MCF 10A (cell line): Measurements from ENCODE around the gene KCTD2. TPM values are rescaled to one million over a fixed set of nuclear protein-coding genes. Genes with fewer than 3 reads are reported as not detected.
A peak's percentile ranks its signal among the peaks of the same experiment; 100 is the strongest.
"Not testable (repeated sequence)": the region's sequence is repeated elsewhere in the genome, so short reads cannot be mapped to it uniquely, and the experiment has no call there.

ENCODE experiments used
- BruUV-seq: library from RNA; stranded (reverse); fragments of 400-500 nt; replicated peaks from 2 replicates; lab custom pipeline; 2021; lab: Mats Ljungman, UMichigan
- CTCF ChIA-PET: fragments of 300-600 bp; sonication (Branson Sonifier 250); formaldehyde crosslinking; extraction: SDS; loops from one replicate; lab custom pipeline; 2021; ENCODE audit warnings: antibody characterized with exemption, inconsistent platforms; lab: Yijun Ruan, JAX
- POLR2A ChIA-PET: fragments of 300-600, 350-650 bp; sonication (Branson Sonifier 250); formaldehyde crosslinking; extraction: SDS; loops from one replicate; lab custom pipeline; 2020; ENCODE audit warnings: antibody characterized with exemption, inconsistent platforms; lab: Yijun Ruan, JAX
- DNase-seq: peaks from one replicate; pipeline ENCODE4 v3.0.0-alpha.2; 2018; ENCODE audit not compliant: unreplicated experiment
- H3K27ac Mint-ChIP-seq: one replicate; pipeline ENCODE4 v1.8.0; 2022; ENCODE audit warnings: mild to moderate bottlenecking, low read depth, mixed read lengths; ENCODE audit not compliant: unreplicated experiment
- H3K27me3 Mint-ChIP-seq: one replicate; pipeline ENCODE4 v1.8.0; 2022; ENCODE audit warnings: mixed read lengths; ENCODE audit not compliant: insufficient read depth, unreplicated experiment
- H3K36me3 Mint-ChIP-seq: one replicate; pipeline ENCODE4 v1.8.0; 2022; ENCODE audit warnings: mild to moderate bottlenecking, moderate library complexity, mixed read lengths; ENCODE audit not compliant: insufficient read depth, unreplicated experiment
- H3K4me1 Mint-ChIP-seq: one replicate; pipeline ENCODE4 v1.8.0; 2022; ENCODE audit warnings: mixed read lengths; ENCODE audit not compliant: insufficient read depth, unreplicated experiment
- H3K4me3 Mint-ChIP-seq: one replicate; pipeline ENCODE4 v1.8.0; 2022; ENCODE audit warnings: mild to moderate bottlenecking, moderate library complexity, mixed read lengths; ENCODE audit not compliant: unreplicated experiment
- H3K9me3 Mint-ChIP-seq: one replicate; pipeline ENCODE4 v1.8.0; 2022; ENCODE audit warnings: mixed read lengths; ENCODE audit not compliant: unreplicated experiment
- CTCF ChIP-seq: fragments of 200-600 bp; IDR thresholded peaks from one replicate; pipeline ENCODE4 v1.8.0; 2022; ENCODE audit warnings: antibody characterized with exemption, mild to moderate bottlenecking; ENCODE audit not compliant: unreplicated experiment
- intact Hi-C: fragments of 100-400 bp; cut with micrococcal nuclease; formaldehyde crosslinking; loops from 2 replicates; pipeline ENCODE4 v1.14.1; 2022
- total RNA-seq: library from RNA; stranded (reverse); gene quantifications from 2 replicates; pipeline ENCODE4 v1.2.3, GENCODE V29; 2022

The KCTD2 gene
- total RNA-seq, 1 experiment from 2014 or later, result 11.9 TPM

- Mint-ChIP-seq H3K36me3 (peaks cover 26% of the 10 kb centered on the region), H3K4me3 (no peak overlapping the region), H3K27ac (no peak overlapping the region), H3K9me3 (no peaks in the 10 kb centered on the region), H3K27me3 (no peaks in the 10 kb centered on the region), H3K4me1 (peaks cover under 1% of the 10 kb centered on the region)
- TF ChIP-seq CTCF, result no peak
- CTCF ChIA-PET, result interaction anchor here (0.9 to 5.3 kb wide), 3 partner anchors 38 to 136 kb away, joined by 3 to 47 read pairs (median 4); no protein-coding TSS in a partner anchor
- DNase-seq, result no peak
- intact Hi-C loops, result loop anchor here (5.0 kb wide), 1 partner anchor 137 kb away; no protein-coding TSS in a partner anchor
- no TSS peak for BruUV-seq
- POLR2A ChIA-PET, result interaction anchor here (0.6 to 0.7 kb wide), 3 partner anchors 34 to 316 kb away, joined by 3 to 5 read pairs (median 3); no protein-coding TSS in a partner anchor
Observed at GRCh38 chr17:75065562-75066151, 18.6 kb downstream of the KCTD2 start.

GRCh38 chr17:75067856-75068255 is 20.8 kb downstream of the KCTD2 start:
- peaks cover 14% of the 10 kb centered on the region for H3K36me3 Mint-ChIP-seq

GRCh38 chr17:75068750-75069149 is 21.7 kb downstream of the KCTD2 start:
- H3K4me1 Mint-ChIP-seq, result peaks cover 5% of the 10 kb centered on the region
- no peak overlapping the region for H3K27ac Mint-ChIP-seq
- DNase-seq, result no peak
- no peaks in the 10 kb centered on the region for H3K27me3 Mint-ChIP-seq
- BruUV-seq, result no TSS peak
- peaks cover 11% of the 10 kb centered on the region for H3K36me3 Mint-ChIP-seq
- no peaks in the 10 kb centered on the region for H3K9me3 Mint-ChIP-seq
- intact Hi-C loops, result loop anchor here (1.0 to 5.0 kb wide), 2 partner anchors 85 to 134 kb away; no protein-coding TSS in a partner anchor
- POLR2A ChIA-PET, result interaction anchor here (0.7 to 2.5 kb wide), 7 partner anchors 9 to 62 kb away, joined by 3 to 12 read pairs (median 5); partner anchors contain the start of genes ARMC7, ATP5PD, KCTD2 and NT5C
- TF ChIP-seq CTCF, result no peak
- CTCF ChIA-PET, result interaction anchor here (0.6 to 5.3 kb wide), 18 partner anchors 8 to 143 kb away, joined by 3 to 48 read pairs (median 8); partner anchors contain the start of gene NT5C
- H3K4me3 Mint-ChIP-seq, result no peak overlapping the region

More at GRCh38 chr17:75067856-75068255, 20.8 kb downstream of the KCTD2 start:
- TF ChIP-seq CTCF, result no peak
- H3K27ac Mint-ChIP-seq, result no peak overlapping the region
- H3K4me3 Mint-ChIP-seq, result no peak overlapping the region
- no peaks in the 10 kb centered on the region for H3K9me3 Mint-ChIP-seq
- intact Hi-C loops, result loop anchor here (5.0 kb wide), 1 partner anchor 134 kb away; no protein-coding TSS in a partner anchor
- H3K27me3 Mint-ChIP-seq, result no peaks in the 10 kb centered on the region
- peaks cover 5% of the 10 kb centered on the region for H3K4me1 Mint-ChIP-seq
- CTCF ChIA-PET, result interaction anchor here (3.3 to 5.3 kb wide), 4 partner anchors 8 to 64 kb away, joined by 23 to 48 read pairs (median 42); partner anchors contain the start of gene NT5C
- no peak for DNase-seq
- BruUV-seq, result no TSS peak
- POLR2A ChIA-PET, result interaction anchor here (1.0 kb wide), 1 partner anchor 18 kb away, joined by 4 read pairs; no protein-coding TSS in a partner anchor

- DNase-seq, result peak; percentile 61
- Mint-ChIP-seq H3K27me3 (no peaks in the 10 kb centered on the region), H3K4me3 (no peak overlapping the region), H3K9me3 (no peaks in the 10 kb centered on the region), H3K36me3 (peaks cover 4% of the 10 kb centered on the region), H3K4me1 (peaks cover 5% of the 10 kb centered on the region), H3K27ac (no peak overlapping the region)
- TF ChIP-seq CTCF, result peak; percentile 47
- ChIA-PET POLR2A (interaction anchor here (0.6 to 2.5 kb wide), 18 partner anchors 9 to 135 kb away, joined by 3 to 12 read pairs (median 4); partner anchors contain the start of genes ARMC7, ATP5PD, KCTD2 and NT5C), CTCF (interaction anchor here (0.6 to 5.3 kb wide), 29 partner anchors 9 to 132 kb away, joined by 3 to 48 read pairs (median 6); partner anchors contain the start of genes NT5C and SLC16A5)
- intact Hi-C loops, result loop anchor here (1.0 to 5.0 kb wide), 4 partner anchors 36 to 133 kb away; no protein-coding TSS in a partner anchor
- BruUV-seq, result no TSS peak
Observed at GRCh38 chr17:75069783-75070182, 22.8 kb downstream of the KCTD2 start.

GRCh38 chr17:75071478-75072271 is 24.6 kb downstream of the KCTD2 start:
- ChIA-PET POLR2A (interaction anchor here (0.9 to 2.1 kb wide), 3 partner anchors 12 to 110 kb away, joined by 3 to 7 read pairs (median 6); no protein-coding TSS in a partner anchor), CTCF (interaction anchor here (0.6 to 5.2 kb wide), 5 partner anchors 11 to 145 kb away, joined by 3 to 48 read pairs (median 8); no protein-coding TSS in a partner anchor)
- H3K36me3 Mint-ChIP-seq, H3K27ac Mint-ChIP-seq, H3K4me3 Mint-ChIP-seq, intact Hi-C loops, H3K27me3 Mint-ChIP-seq, DNase-seq, BruUV-seq, H3K9me3 Mint-ChIP-seq: not testable (repeated sequence)
- H3K4me1 Mint-ChIP-seq, result peaks cover 12% of the 10 kb centered on the region
